HG03469 (cell line): ENCODE results near the gene PCDHGB6.
"Not testable (repeated sequence)": the region's sequence is repeated elsewhere in the genome, so short reads cannot be mapped to it uniquely, and the experiment has no call there.

Source experiments
- ATAC-seq: cut with Tn5 transposase; IDR thresholded peaks from one replicate; pipeline ENCODE4 v1.9.1; 2021; ENCODE audit warnings: mild to moderate bottlenecking, moderate library complexity, moderate number of reproducible peaks; ENCODE audit not compliant: unreplicated experiment

PCDHGB6 gene

GRCh38 chr5:141407790-141408505, at the start of gene PCDHGB6:
TSS of gene PCDHGB6 (plus strand) at chr5:141408021. CDS start at chr5:141408203, 182 bp downstream.
- ATAC-seq: not testable (repeated sequence)

- ATAC-seq: peak; percentile 74
These were observed 47.9 kb upstream of the PCDHGB6 start, which contains the start of gene PCDHGB2 for GRCh38 chr5:141359790-141360426. TSS of gene PCDHGB2 (plus strand) at chr5:141359994. CDS start at chr5:141360136, 142 bp downstream.

GRCh38 chr5:141360685-141361084, 47.1 kb upstream of the PCDHGB6 start:
- ATAC-seq: no peak

GRCh38 chr5:141362719-141363118, 45.1 kb upstream of the PCDHGB6 start:
- no peak for ATAC-seq

- no peak for ATAC-seq
These were observed 43.7 kb upstream of the PCDHGB6 start, which contains the start of gene PCDHGA5 for GRCh38 chr5:141363952-141364660. TSS of gene PCDHGA5 (plus strand) at chr5:141364162. CDS start at chr5:141364331, 169 bp downstream.

- ATAC-seq: no peak
These were observed 41.6 kb upstream of the PCDHGB6 start for GRCh38 chr5:141366016-141366896.

GRCh38 chr5:141369994-141370848, 37.6 kb upstream of the PCDHGB6 start, which contains the start of gene PCDHGB3:
TSS of gene PCDHGB3 (plus strand) at chr5:141370242. CDS start at chr5:141370395, 153 bp downstream.
- peak; percentile 96 for ATAC-seq

GRCh38 chr5:141371572-141372475, 36.0 kb upstream of the PCDHGB6 start:
- no peak for ATAC-seq

GRCh38 chr5:141373673-141374317, 34.0 kb upstream of the PCDHGB6 start, which contains the start of gene PCDHGA6:
TSS of gene PCDHGA6 (plus strand) at chr5:141373891. CDS start at chr5:141374084, 193 bp downstream.
- no peak for ATAC-seq

GRCh38 chr5:141374627-141375026, 33.2 kb upstream of the PCDHGB6 start:
- ATAC-seq: no peak

GRCh38 chr5:141375444-141376155, 32.2 kb upstream of the PCDHGB6 start:
- ATAC-seq: not testable (repeated sequence)

- ATAC-seq: no peak
These were observed 25.1 kb upstream of the PCDHGB6 start, which contains the start of gene PCDHGA7 for GRCh38 chr5:141382469-141383294. TSS of gene PCDHGA7 (plus strand) at chr5:141382742. CDS start at chr5:141382900, 158 bp downstream.

- ATAC-seq: no peak
These were observed 24.5 kb upstream of the PCDHGB6 start for GRCh38 chr5:141383345-141383744.

- ATAC-seq: no peak
These were observed 23.2 kb upstream of the PCDHGB6 start for GRCh38 chr5:141384471-141385267.

- peak; percentile 60 for ATAC-seq
These were observed 20.1 kb upstream of the PCDHGB6 start, which contains the start of gene PCDHGB4 for GRCh38 chr5:141387557-141388311. TSS of gene PCDHGB4 (plus strand) at chr5:141387698. CDS start at chr5:141387885, 187 bp downstream.
